Naive B cell (primary cell): ENCODE results near the gene SEC14L1. TPM values are rescaled to one million over a fixed set of nuclear protein-coding genes. Genes with fewer than 3 reads are reported as not detected.

Source experiments
- ATAC-seq, 2 donors: fragments of 150-1000 bp; cut with Tn5 transposase; 2 replicates each; pipeline ENCODE4 v1.10.0; 2021; ENCODE audit warnings: low read depth in 2 of 2, mild to moderate bottlenecking in 2 of 2, moderate library complexity in 2 of 2
- DNase-seq: peaks from one replicate; pipeline ENCODE4 v3.0.0; 2022
- H3K27ac Mint-ChIP-seq, 6 donors: one replicate each; pipeline ENCODE4 v1.8.0; 2020 to 2022; ENCODE audit warnings: mild to moderate bottlenecking in 6 of 6, mixed read lengths in 6 of 6, moderate library complexity in 5 of 6, inconsistent platforms in 2 of 6
- H3K27me3 Mint-ChIP-seq, 3 donors: one replicate each; pipeline ENCODE4 v1.8.0; 2021 to 2022; ENCODE audit warnings: mixed read lengths in 3 of 3, mild to moderate bottlenecking in 1 of 3
- H3K36me3 Mint-ChIP-seq, 2 donors: one replicate each; pipeline ENCODE4 v1.8.0; 2020 to 2022; ENCODE audit warnings: mixed read lengths in 2 of 2, inconsistent platforms in 1 of 2, mild to moderate bottlenecking in 1 of 2
- H3K4me1 Mint-ChIP-seq, 3 donors: one replicate each; pipeline ENCODE4 v1.8.0; 2020 to 2022; ENCODE audit warnings: mixed read lengths in 3 of 3, inconsistent platforms in 1 of 3, mild to moderate bottlenecking in 1 of 3, moderate library complexity in 1 of 3
- H3K4me3 Mint-ChIP-seq, 8 donors: one replicate each; pipeline ENCODE4 v1.8.0; 2020 to 2022; ENCODE audit warnings: mild to moderate bottlenecking in 8 of 8, mixed read lengths in 8 of 8, moderate library complexity in 8 of 8, inconsistent platforms in 2 of 8
- H3K9me3 Mint-ChIP-seq, 7 donors: one replicate each; pipeline ENCODE4 v1.8.0; 2020 to 2022; ENCODE audit warnings: mixed read lengths in 7 of 7, mild to moderate bottlenecking in 5 of 7, inconsistent platforms in 2 of 7, moderate library complexity in 1 of 7
- polyA plus RNA-seq, 6 donors: library from polyadenylated mRNA; unstranded; fragments of 300-500 nt; fragmentation: Illumina TruSeq; gene quantifications; one replicate each; pipeline ENCODE4 v1.2.3, GENCODE V29; 2021; ENCODE audit warnings: low read depth in 6 of 6

The SEC14L1 gene
- polyA plus RNA-seq, 6 donors from 2014 or later = 14.4 to 21.6 (median 17.4) TPM

GRCh38 chr17:77124192-77124889, 16.4 kb upstream of the SEC14L1 start:
- peak overlapping the region in 1 of 6 donors; percentile 26 for H3K27ac Mint-ChIP-seq
- no peak overlapping the region for H3K4me3 Mint-ChIP-seq
- DNase-seq (no peak), ATAC-seq (no peak)
- H3K27me3 Mint-ChIP-seq = peaks cover 0 to 12% (median 4%) of the 10 kb centered on the region in 3 donors
- H3K4me1 Mint-ChIP-seq = peaks cover 7 to 14% (median 11%) of the 10 kb centered on the region in 3 donors
- H3K9me3 Mint-ChIP-seq = no peaks in the 10 kb centered on the region
- H3K36me3 Mint-ChIP-seq = no peaks in the 10 kb centered on the region

- Mint-ChIP-seq H3K4me3 (no peak overlapping the region), H3K4me1 (peaks cover 7 to 17% (median 11%) of the 10 kb centered on the region in 3 donors), H3K27me3 (peaks cover 0 to 12% (median 4%) of the 10 kb centered on the region in 3 donors), H3K27ac (no peak overlapping the region), H3K36me3 (no peaks in the 10 kb centered on the region), H3K9me3 (no peaks in the 10 kb centered on the region)
- DNase-seq = no peak
- ATAC-seq = no peak
Measured at GRCh38 chr17:77125432-77125901, 15.3 kb upstream of the SEC14L1 start.

GRCh38 chr17:77126519-77126918, 14.2 kb upstream of the SEC14L1 start:
- Mint-ChIP-seq H3K4me3 (no peak overlapping the region), H3K9me3 (no peaks in the 10 kb centered on the region), H3K27ac (no peak overlapping the region), H3K27me3 (peaks cover 0 to 12% (median 4%) of the 10 kb centered on the region in 3 donors), H3K4me1 (peaks cover 7 to 17% (median 11%) of the 10 kb centered on the region in 3 donors), H3K36me3 (no peaks in the 10 kb centered on the region)
- DNase-seq = no peak
- no peak for ATAC-seq

GRCh38 chr17:77127735-77128361, 12.9 kb upstream of the SEC14L1 start:
- Mint-ChIP-seq H3K27me3 (peaks cover 0 to 12% (median 4%) of the 10 kb centered on the region in 3 donors), H3K4me1 (peaks cover 7 to 14% (median 11%) of the 10 kb centered on the region in 3 donors), H3K27ac (peak overlapping the region in 4 of 6 donors; percentile 33 to 74 (median 46)), H3K36me3 (no peaks in the 10 kb centered on the region), H3K9me3 (no peaks in the 10 kb centered on the region), H3K4me3 (peak overlapping the region; percentile 30 to 79 (median 60))
- DNase-seq (peak; percentile 39), ATAC-seq (peak; percentile 88 to 89)

- no peak for ATAC-seq
- no peak for DNase-seq
- no peaks in the 10 kb centered on the region for H3K9me3 Mint-ChIP-seq
- no peak overlapping the region for H3K4me3 Mint-ChIP-seq
- H3K4me1 Mint-ChIP-seq = peaks cover 7 to 14% (median 11%) of the 10 kb centered on the region in 3 donors
- no peak overlapping the region for H3K27ac Mint-ChIP-seq
- peaks cover 0 to 12% (median 4%) of the 10 kb centered on the region in 3 donors for H3K27me3 Mint-ChIP-seq
- no peaks in the 10 kb centered on the region for H3K36me3 Mint-ChIP-seq
Measured at GRCh38 chr17:77128896-77129567, 11.7 kb upstream of the SEC14L1 start.

- no peak for ATAC-seq
- H3K36me3 Mint-ChIP-seq = no peaks in the 10 kb centered on the region
- no peak overlapping the region for H3K27ac Mint-ChIP-seq
- H3K4me1 Mint-ChIP-seq = peaks cover 7 to 14% (median 11%) of the 10 kb centered on the region in 3 donors
- H3K4me3 Mint-ChIP-seq = peak overlapping the region in 1 of 8 donors; percentile 30
- no peaks in the 10 kb centered on the region for H3K9me3 Mint-ChIP-seq
- H3K27me3 Mint-ChIP-seq = peaks cover 0 to 12% (median 4%) of the 10 kb centered on the region in 3 donors
- DNase-seq = no peak
Measured at GRCh38 chr17:77129568-77130301, 11.0 kb upstream of the SEC14L1 start.

GRCh38 chr17:77130525-77130924, 10.2 kb upstream of the SEC14L1 start:
- Mint-ChIP-seq H3K4me1 (peaks cover 7 to 14% (median 11%) of the 10 kb centered on the region in 3 donors), H3K4me3 (no peak overlapping the region), H3K9me3 (no peaks in the 10 kb centered on the region), H3K27ac (peak overlapping the region in 1 of 6 donors; percentile 19), H3K36me3 (no peaks in the 10 kb centered on the region), H3K27me3 (peaks cover 0 to 12% (median 4%) of the 10 kb centered on the region in 3 donors)
- no peak for ATAC-seq
- no peak for DNase-seq

GRCh38 chr17:77131904-77132303, 8.9 kb upstream of the SEC14L1 start:
- ATAC-seq (no peak), DNase-seq (no peak)
- H3K9me3 Mint-ChIP-seq = no peaks in the 10 kb centered on the region
- peaks cover 0 to 7% (median 4%) of the 10 kb centered on the region in 3 donors for H3K27me3 Mint-ChIP-seq
- no peak overlapping the region for H3K4me3 Mint-ChIP-seq
- no peaks in the 10 kb centered on the region for H3K36me3 Mint-ChIP-seq
- H3K4me1 Mint-ChIP-seq = peaks cover 12 to 21% (median 21%) of the 10 kb centered on the region in 3 donors
- H3K27ac Mint-ChIP-seq = no peak overlapping the region

- no peak overlapping the region for H3K4me3 Mint-ChIP-seq
- H3K4me1 Mint-ChIP-seq = peaks cover 11 to 20% (median 18%) of the 10 kb centered on the region in 3 donors
- ATAC-seq = no peak
- no peak for DNase-seq
- H3K27ac Mint-ChIP-seq = no peak overlapping the region
- H3K36me3 Mint-ChIP-seq = peaks cover under 1 to 2% of the 10 kb centered on the region in 2 donors
- peaks cover 0 to 5% (median 4%) of the 10 kb centered on the region in 3 donors for H3K27me3 Mint-ChIP-seq
- H3K9me3 Mint-ChIP-seq = peaks cover 0 to 6% (median under 1%) of the 10 kb centered on the region in 7 donors
Measured at GRCh38 chr17:77132411-77133086, 8.2 kb upstream of the SEC14L1 start.

- H3K36me3 Mint-ChIP-seq = peaks cover 5 to 8% of the 10 kb centered on the region in 2 donors
- ATAC-seq = no peak
- H3K4me1 Mint-ChIP-seq = peaks cover 9 to 21% (median 17%) of the 10 kb centered on the region in 3 donors
- peaks cover 0 to 12% (median 6%) of the 10 kb centered on the region in 7 donors for H3K9me3 Mint-ChIP-seq
- no peak for DNase-seq
- no peak overlapping the region for H3K4me3 Mint-ChIP-seq
- no peak overlapping the region for H3K27ac Mint-ChIP-seq
- H3K27me3 Mint-ChIP-seq = no peaks in the 10 kb centered on the region
Measured at GRCh38 chr17:77133087-77133638, 7.6 kb upstream of the SEC14L1 start.

GRCh38 chr17:77136420-77136767, 4.4 kb upstream of the SEC14L1 start:
- Mint-ChIP-seq H3K4me3 (peak overlapping the region in 2 of 8 donors; percentile 10 to 51), H3K4me1 (peaks cover 13 to 29% (median 23%) of the 10 kb centered on the region in 3 donors), H3K27me3 (no peaks in the 10 kb centered on the region), H3K27ac (peak overlapping the region in 2 of 6 donors; percentile 47 to 71), H3K36me3 (peaks cover 5 to 8% of the 10 kb centered on the region in 2 donors), H3K9me3 (peaks cover 0 to 18% (median 8%) of the 10 kb centered on the region in 7 donors)
- DNase-seq = no peak
- no peak for ATAC-seq

- no peak overlapping the region for H3K4me3 Mint-ChIP-seq
Measured at GRCh38 chr17:77137111-77137510, 3.7 kb upstream of the SEC14L1 start.

More at GRCh38 chr17:77137111-77137510, 3.7 kb upstream of the SEC14L1 start:
- Mint-ChIP-seq H3K36me3 (peaks cover 5 to 8% of the 10 kb centered on the region in 2 donors), H3K27ac (peak overlapping the region in 2 of 6 donors; percentile 77 to 91), H3K4me1 (peaks cover 13 to 36% (median 30%) of the 10 kb centered on the region in 3 donors), H3K27me3 (no peaks in the 10 kb centered on the region), H3K9me3 (peaks cover 0 to 18% (median 8%) of the 10 kb centered on the region in 7 donors)
- no peak for DNase-seq
- no peak for ATAC-seq
